HG03432 (cell line): ENCODE data around the gene LMBRD1.
"Not testable (repeated sequence)": the region's sequence is repeated elsewhere in the genome, so short reads cannot be mapped to it uniquely, and the experiment has no call there.

ENCODE experiments used
- ATAC-seq: cut with Tn5 transposase; IDR thresholded peaks from one replicate; pipeline ENCODE4 v1.9.1; 2021; ENCODE audit warnings: mild to moderate bottlenecking, moderate library complexity; ENCODE audit not compliant: unreplicated experiment

The LMBRD1 gene

GRCh38 chr6:69756366-69756765, 40.4 kb downstream of the LMBRD1 start:
- ATAC-seq = no peak

GRCh38 chr6:69735027-69735426, 61.8 kb downstream of the LMBRD1 start:
- no peak for ATAC-seq

GRCh38 chr6:69732640-69733039, 64.2 kb downstream of the LMBRD1 start:
- peak; percentile 83 for ATAC-seq

- no peak for ATAC-seq
Measured at GRCh38 chr6:69732045-69732444, 64.8 kb downstream of the LMBRD1 start.

GRCh38 chr6:69729870-69730449, 66.8 kb downstream of the LMBRD1 start:
- ATAC-seq = no peak

- no peak for ATAC-seq
Measured at GRCh38 chr6:69722683-69723082, 74.1 kb downstream of the LMBRD1 start.

- ATAC-seq = peak; percentile 92
Measured at GRCh38 chr6:69719602-69720193, 77.1 kb downstream of the LMBRD1 start.

GRCh38 chr6:69706724-69707123, 90.1 kb downstream of the LMBRD1 start:
- ATAC-seq = no peak

GRCh38 chr6:69705954-69706353, 90.9 kb downstream of the LMBRD1 start:
- ATAC-seq = no peak

- no peak for ATAC-seq
Measured at GRCh38 chr6:69704916-69705315, 91.9 kb downstream of the LMBRD1 start.

GRCh38 chr6:69699655-69700054, 97.2 kb downstream of the LMBRD1 start:
- ATAC-seq = no peak

GRCh38 chr6:69696273-69696672, 100.5 kb downstream of the LMBRD1 start:
- peak; percentile 89 for ATAC-seq

- ATAC-seq = no peak
Measured at GRCh38 chr6:69693762-69694161, 103.0 kb downstream of the LMBRD1 start.

- ATAC-seq = no peak
Measured at GRCh38 chr6:69690986-69691385, 105.8 kb downstream of the LMBRD1 start.

GRCh38 chr6:69680302-69680701, 116.5 kb downstream of the LMBRD1 start:
- no peak for ATAC-seq

GRCh38 chr6:69673298-69673697, 123.5 kb downstream of the LMBRD1 start:
- ATAC-seq = no peak

- ATAC-seq = no peak
Measured at GRCh38 chr6:69668916-69669315, 127.9 kb downstream of the LMBRD1 start.

- not testable (repeated sequence) for ATAC-seq
Measured at GRCh38 chr6:69666779-69667178, 130.0 kb downstream of the LMBRD1 start.

GRCh38 chr6:69665437-69665836, 131.4 kb downstream of the LMBRD1 start:
- ATAC-seq = no peak

GRCh38 chr6:69664551-69664950, 132.3 kb downstream of the LMBRD1 start:
- no peak for ATAC-seq

GRCh38 chr6:69663215-69663614, 133.6 kb downstream of the LMBRD1 start:
- no peak for ATAC-seq

- ATAC-seq = no peak
Measured at GRCh38 chr6:69650703-69651102, 146.1 kb downstream of the LMBRD1 start.

- no peak for ATAC-seq
Measured at GRCh38 chr6:69647726-69648125, 149.1 kb downstream of the LMBRD1 start.
